GM23248 (cell line): ENCODE results near the gene SGPP1. TPM values are rescaled to one million over a fixed set of nuclear protein-coding genes. Genes with fewer than 3 reads are reported as not detected.

ENCODE experiments used
- DNase-seq: peaks from one replicate; pipeline ENCODE4 v3.0.0-alpha.2; 2015
- H2AFZ ChIP-seq: fragments of 200-600 bp; sonication (generic); 2 replicates; pipeline ENCODE4 v1.6.1; 2016; ENCODE audit warnings: antibody characterized with exemption
- H3F3A ChIP-seq: fragments of 200-600 bp; sonication (generic); 2 replicates; pipeline ENCODE4 v1.6.1; 2016; ENCODE audit warnings: mild to moderate bottlenecking, antibody characterized with exemption, mixed run types; ENCODE audit not compliant: insufficient read depth
- H3K27ac ChIP-seq: fragments of 200-600 bp; sonication (generic); 2 replicates; pipeline ENCODE4 v1.5.1; 2016; ENCODE audit warnings: mild to moderate bottlenecking
- H3K27me3 ChIP-seq: fragments of 200-600 bp; sonication (generic); replicated peaks from 2 replicates; pipeline ENCODE4 v1.6.1; 2016; ENCODE audit warnings: mild to moderate bottlenecking; ENCODE audit not compliant: insufficient read depth
- H3K36me3 ChIP-seq: fragments of 200-600 bp; sonication (generic); 2 replicates; pipeline ENCODE4 v1.6.1; 2016; ENCODE audit warnings: low read depth, mild to moderate bottlenecking
- H3K4me1 ChIP-seq: fragments of 200-600 bp; sonication (generic); 2 replicates; pipeline ENCODE4 v1.6.1; 2016; ENCODE audit warnings: mild to moderate bottlenecking; ENCODE audit not compliant: insufficient read depth
- H3K4me2 ChIP-seq: fragments of 200-600 bp; sonication (generic); one replicate; pipeline ENCODE4 v1.6.1; 2016; ENCODE audit warnings: mild to moderate bottlenecking; ENCODE audit not compliant: unreplicated experiment
- H3K4me3 ChIP-seq: fragments of 200-600 bp; sonication (generic); 2 replicates; pipeline ENCODE4 v1.5.1; 2016; ENCODE audit warnings: mild to moderate bottlenecking
- H3K79me2 ChIP-seq: fragments of 200-600 bp; sonication (generic); 2 replicates; pipeline ENCODE4 v1.6.1; 2016; ENCODE audit warnings: mild to moderate bottlenecking; ENCODE audit not compliant: insufficient read depth
- H3K9ac ChIP-seq: fragments of 200-600 bp; sonication (generic); 2 replicates; pipeline ENCODE4 v1.6.1; 2016; ENCODE audit warnings: mild to moderate bottlenecking
- H3K9me2 ChIP-seq: fragments of 200-600 bp; sonication (generic); 2 replicates; pipeline ENCODE4 v1.6.1; 2016; ENCODE audit warnings: mixed run types, mild to moderate bottlenecking, moderate library complexity; ENCODE audit not compliant: insufficient read depth
- H3K9me3 ChIP-seq: fragments of 200-600 bp; sonication (generic); one replicate; pipeline ENCODE4 v1.6.1; 2017; ENCODE audit warnings: low read depth
- H4K20me1 ChIP-seq: fragments of 200-600 bp; sonication (generic); 2 replicates; pipeline ENCODE4 v1.6.0; 2016; ENCODE audit not compliant: insufficient read depth
- EZH2 ChIP-seq: fragments of 200-600 bp; sonication (generic); IDR thresholded peaks from 2 replicates; pipeline ENCODE4 v1.6.1; 2018; ENCODE audit warnings: antibody characterized with exemption, mild to moderate bottlenecking; ENCODE audit not compliant: insufficient read depth, poor library complexity, severe bottlenecking
- EZH2phosphoT487 ChIP-seq: fragments of 200-600 bp; sonication (generic); IDR thresholded peaks from 2 replicates; pipeline ENCODE4 v1.6.1; 2018; ENCODE audit warnings: antibody characterized with exemption, moderate library complexity, mild to moderate bottlenecking, low read depth; ENCODE audit not compliant: insufficient read depth
- WGBS, 2 experiments: methylation state at CpG; one replicate each; pipeline ENCODE4 v1.1.6; 2015 to 2017; ENCODE audit warnings: low lambda C conversion rate in 2 of 2, low coverage in 1 of 2; ENCODE audit errors: missing lambda C conversion rate in 2 of 2; 5-methylcytosine and 5-hydroxymethylcytosine counted together
- in situ Hi-C: fragments of 300-500 bp; cut with MboI; formaldehyde crosslinking; loops from 2 replicates; pipeline ENCODE4 v1.15.0; 2020
- polyA plus RNA-seq: library from polyadenylated mRNA; unstranded; fragments of >200 nt; fragmentation: Nextera tagmentation; extraction: Ambion mirVana; gene quantifications from 2 replicates; pipeline ENCODE4 v1.2.1, GENCODE V29; 2016
- total RNA-seq: library from RNA; depleted of rRNA; stranded (reverse); fragments of >200 nt; shearing (Covaris generic); gene quantifications from 2 replicates; pipeline ENCODE4 v1.2.3, GENCODE V29; 2014

SGPP1 gene
- total and polyA plus RNA-seq, 2 experiments from 2014 or later: 19.6 to 44.5 TPM

DNA sequence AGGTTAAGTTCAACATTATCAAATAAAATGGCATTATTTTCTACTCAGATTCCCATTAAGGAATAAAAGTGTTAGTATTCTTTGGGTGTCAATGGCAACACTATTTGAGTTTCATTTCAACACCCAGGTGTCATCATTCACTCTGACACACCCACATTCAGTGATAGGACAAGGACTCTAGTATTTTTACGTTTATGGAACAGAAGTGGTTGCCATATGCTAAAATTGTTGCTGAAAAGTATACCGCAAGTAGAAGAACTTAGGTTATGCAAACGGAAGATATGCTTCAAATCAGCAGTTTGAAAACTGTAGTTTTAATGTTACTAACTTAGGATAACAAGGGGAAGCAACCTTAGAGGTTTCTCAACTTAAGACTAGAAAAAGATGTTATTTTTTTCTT is 20.0 kb upstream of the SGPP1 start:
- Histone ChIP-seq H3F3A (no peaks in the 10 kb centered on the region), H3K4me2 (no peak overlapping the region), H3K9ac (no peak overlapping the region), H3K4me3 (no peak overlapping the region), H3K4me1 (no peaks in the 10 kb centered on the region), H3K79me2 (no peaks in the 10 kb centered on the region), H2AFZ (no peak overlapping the region), H3K9me3 (no peaks in the 10 kb centered on the region), H3K36me3 (no peaks in the 10 kb centered on the region), H3K27ac (no peak overlapping the region), H3K9me2 (no peaks in the 10 kb centered on the region), H3K27me3 (no peaks in the 10 kb centered on the region), H4K20me1 (no peaks in the 10 kb centered on the region)
- no peak for DNase-seq
- 68 to 79% methylated on average over 3 of the region's 3 CpGs for WGBS, 2 experiments
- in situ Hi-C loops: no loop called here
- TF ChIP-seq EZH2 (no peak), EZH2phosphoT487 (no peak)

DNA sequence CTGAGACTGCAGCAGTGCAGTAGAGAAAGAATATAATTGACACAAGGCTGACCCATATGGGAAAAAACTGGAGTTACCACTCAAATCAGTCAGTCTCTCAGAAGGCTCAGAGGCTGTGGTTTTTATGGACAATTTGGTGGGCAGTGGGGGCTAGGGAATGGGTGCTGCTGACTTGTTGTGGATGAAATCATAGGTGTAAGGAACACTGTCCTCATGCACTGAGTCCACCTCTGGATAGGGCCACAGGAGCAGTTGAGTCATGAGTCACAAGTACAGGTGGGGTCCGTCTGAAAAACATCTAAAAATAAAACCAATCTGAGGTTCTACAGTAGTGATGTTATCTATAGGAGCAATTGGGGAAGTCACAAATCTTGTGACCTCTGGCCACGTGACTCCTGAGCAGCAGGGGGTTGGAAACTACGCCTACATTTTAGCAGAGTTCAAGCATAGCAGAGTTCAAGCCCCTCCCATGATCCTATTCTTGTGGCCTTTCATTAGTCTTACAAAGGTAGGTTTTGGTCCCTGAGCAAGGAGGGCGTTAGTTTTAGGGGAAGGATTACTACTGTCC is 18.1 kb upstream of the SGPP1 start:
- Histone ChIP-seq H4K20me1 (no peaks in the 10 kb centered on the region), H3K9me2 (no peaks in the 10 kb centered on the region), H3K9me3 (no peaks in the 10 kb centered on the region), H3K9ac (no peak overlapping the region), H3K36me3 (no peaks in the 10 kb centered on the region), H3K79me2 (no peaks in the 10 kb centered on the region), H3F3A (no peaks in the 10 kb centered on the region), H3K27ac (no peak overlapping the region), H3K4me3 (no peak overlapping the region), H3K4me2 (no peak overlapping the region), H3K27me3 (no peaks in the 10 kb centered on the region), H3K4me1 (no peaks in the 10 kb centered on the region), H2AFZ (no peak overlapping the region)
- TF ChIP-seq EZH2phosphoT487: no peak
- 13 to 17% methylated on average over 4 of the region's 4 CpGs for WGBS, 2 experiments
- in situ Hi-C loops: no loop called here
- no peak for DNase-seq

DNA sequence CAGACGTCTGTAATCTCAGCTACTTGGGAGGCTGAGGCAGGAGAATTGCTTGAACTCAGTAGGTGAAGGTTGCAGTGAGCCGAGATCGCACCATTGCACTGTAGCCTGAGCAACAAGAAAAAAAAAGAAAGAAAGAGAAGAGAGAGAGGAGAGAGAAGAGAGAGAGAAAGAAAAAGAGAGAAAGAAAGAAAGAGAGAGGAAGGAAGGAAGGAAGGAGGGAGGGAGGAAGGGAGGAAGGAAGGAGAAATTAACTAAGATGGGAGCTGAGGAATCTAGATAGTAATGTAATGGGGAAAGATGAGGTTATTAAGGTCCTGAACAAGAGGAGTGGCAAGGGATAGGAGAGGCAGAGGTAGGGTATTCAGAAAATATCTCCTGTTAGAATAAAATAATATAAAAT is 17.4 kb upstream of the SGPP1 start:
- 65 to 66% methylated on average over 3 of the region's 3 CpGs for WGBS, 2 experiments
- Histone ChIP-seq H3K4me1 (no peaks in the 10 kb centered on the region), H3K9me3 (no peaks in the 10 kb centered on the region), H4K20me1 (no peaks in the 10 kb centered on the region), H3K27ac (no peak overlapping the region), H3K36me3 (no peaks in the 10 kb centered on the region), H3K9me2 (no peaks in the 10 kb centered on the region), H3F3A (no peaks in the 10 kb centered on the region), H3K4me3 (no peak overlapping the region), H3K9ac (no peak overlapping the region), H2AFZ (no peak overlapping the region), H3K4me2 (no peak overlapping the region), H3K27me3 (no peaks in the 10 kb centered on the region), H3K79me2 (no peaks in the 10 kb centered on the region)
- in situ Hi-C loops: no loop called here
- TF ChIP-seq EZH2: no peak
- no peak for TF ChIP-seq EZH2phosphoT487
- no peak for DNase-seq

DNA sequence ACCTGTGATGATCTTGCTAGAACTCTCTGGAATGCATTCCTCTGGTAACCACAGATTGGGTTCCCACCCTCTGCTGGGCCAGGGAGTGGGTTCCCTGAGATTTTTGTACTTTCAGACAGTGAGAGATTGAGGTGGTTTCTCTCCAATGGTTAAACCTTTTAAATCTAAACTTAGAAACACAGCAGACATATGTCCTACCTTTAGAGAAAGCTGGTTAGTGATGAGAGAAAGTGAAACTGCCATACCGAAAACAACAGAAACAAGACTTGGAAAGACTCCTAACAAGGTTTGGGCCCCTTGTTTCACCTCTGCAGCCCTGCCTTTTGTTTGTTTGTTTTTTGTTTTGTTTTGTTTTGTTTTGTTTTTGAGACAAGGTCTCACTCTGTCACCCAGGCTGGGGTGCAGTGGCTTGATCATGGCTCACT is 9.7 kb upstream of the SGPP1 start:
- H3K4me2 ChIP-seq: no peak overlapping the region
- no peaks in the 10 kb centered on the region for H3K9me2 ChIP-seq
- H2AFZ ChIP-seq: no peak overlapping the region
- in situ Hi-C loops: no loop called here
- no peaks in the 10 kb centered on the region for H3K9me3 ChIP-seq
- H4K20me1 ChIP-seq: no peaks in the 10 kb centered on the region
- no peak for DNase-seq
- H3K36me3 ChIP-seq: no peaks in the 10 kb centered on the region
- H3K27me3 ChIP-seq: no peaks in the 10 kb centered on the region
- H3K79me2 ChIP-seq: no peaks in the 10 kb centered on the region
- no peak overlapping the region for H3K9ac ChIP-seq
- no peak overlapping the region for H3K27ac ChIP-seq
- no peaks in the 10 kb centered on the region for H3F3A ChIP-seq
- H3K4me1 ChIP-seq: no peaks in the 10 kb centered on the region
- H3K4me3 ChIP-seq: no peak overlapping the region
- WGBS, 2 experiments: 84 to 91% methylated on average over 1 of the region's 1 CpG
- TF ChIP-seq EZH2: no peak

DNA sequence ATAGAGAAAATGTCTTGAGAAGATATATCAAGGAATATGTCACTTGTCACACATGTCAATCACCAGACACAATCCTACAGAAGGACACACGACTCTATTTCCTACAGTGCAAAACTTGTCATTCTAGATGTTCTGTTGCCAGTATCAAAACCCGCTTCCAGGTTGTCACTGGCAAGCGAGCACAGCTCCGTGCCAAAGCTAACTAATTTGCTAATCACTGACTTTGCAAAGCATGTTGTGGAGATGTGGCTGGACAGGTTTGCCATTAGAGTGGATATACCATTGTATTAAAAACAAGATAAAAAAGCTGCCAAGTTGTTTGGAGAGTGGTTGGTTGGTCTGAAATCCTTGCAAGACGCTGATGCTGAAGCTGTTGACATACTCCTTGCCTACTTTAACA is 7.9 kb upstream of the SGPP1 start:
- H3K9me3 ChIP-seq: no peaks in the 10 kb centered on the region
- TF ChIP-seq EZH2phosphoT487: no peak
- no peak for TF ChIP-seq EZH2
- no peak for DNase-seq
- H3K36me3 ChIP-seq: no peaks in the 10 kb centered on the region
- no peak overlapping the region for H3K4me2 ChIP-seq
- H3K4me1 ChIP-seq: no peaks in the 10 kb centered on the region
- H3K9ac ChIP-seq: no peak overlapping the region
- H3K79me2 ChIP-seq: no peaks in the 10 kb centered on the region
- WGBS, 2 experiments: 75 to 81% methylated on average over 5 of the region's 5 CpGs
- H3K9me2 ChIP-seq: no peaks in the 10 kb centered on the region
- in situ Hi-C loops: no loop called here
- H4K20me1 ChIP-seq: no peaks in the 10 kb centered on the region
- H3K27me3 ChIP-seq: no peaks in the 10 kb centered on the region
- no peak overlapping the region for H3K27ac ChIP-seq
- H2AFZ ChIP-seq: no peak overlapping the region
- H3K4me3 ChIP-seq: no peak overlapping the region
- no peaks in the 10 kb centered on the region for H3F3A ChIP-seq
